Measurements from ENCODE around the gene MSANTD2.

MSANTD2 gene

DNA sequence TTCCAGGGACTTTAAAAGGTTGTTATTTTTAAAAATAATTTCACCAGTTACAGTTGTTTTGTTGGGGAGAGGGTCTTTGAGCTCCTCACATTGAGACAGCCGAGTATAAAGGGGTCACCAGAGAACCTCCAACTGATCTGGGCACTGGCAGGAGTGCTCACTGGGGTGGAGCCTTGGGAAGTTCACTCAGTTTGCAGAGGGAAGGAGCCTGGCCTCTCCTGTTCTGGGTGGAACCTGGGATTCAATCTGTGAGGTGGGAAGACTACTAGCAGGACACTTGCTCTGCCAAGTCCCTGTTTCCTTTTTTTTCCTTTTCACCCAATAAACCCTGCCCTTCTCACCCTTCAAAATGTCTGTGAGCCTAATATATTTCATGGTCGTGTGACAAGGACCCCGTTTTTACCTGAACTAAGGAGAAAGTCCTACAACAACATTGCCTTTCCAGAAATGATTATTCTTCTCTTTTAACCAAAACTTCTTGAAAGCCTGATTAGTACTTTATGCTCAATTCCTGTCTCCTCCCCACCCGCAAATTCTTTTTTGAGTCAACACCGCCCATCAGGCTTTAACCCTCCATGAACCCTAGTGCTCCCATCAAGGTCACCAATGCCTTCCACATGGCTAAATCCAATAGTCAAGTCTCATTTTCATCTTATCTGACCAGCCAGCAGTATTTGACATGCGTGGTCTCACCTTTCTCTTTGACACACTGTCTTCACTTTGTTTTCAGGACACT lies 22.0 kb upstream of the MSANTD2 start:
- no peak for DNase-seq (ENCODE audit: low spot score)

DNA sequence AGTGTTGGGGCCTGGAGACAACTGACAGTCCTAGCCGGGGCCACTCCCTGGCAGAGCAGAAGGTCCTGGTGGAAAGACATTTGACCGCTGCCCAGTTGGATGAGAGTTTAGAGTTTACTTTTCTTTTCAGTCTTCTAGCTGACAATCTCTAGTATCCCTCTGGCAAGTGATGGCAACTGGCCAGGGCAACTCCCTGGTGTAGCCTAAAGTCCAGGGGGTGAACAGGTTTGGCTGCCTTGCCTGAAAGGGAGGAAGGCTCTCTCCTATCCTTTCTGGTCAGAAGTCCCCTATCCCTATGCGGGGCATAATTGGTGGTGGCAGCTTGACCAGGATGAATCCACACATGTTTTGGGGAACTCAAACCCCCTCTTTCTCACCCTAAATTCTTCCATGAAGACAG lies 16.8 kb upstream of the MSANTD2 start:
- DNase-seq (ENCODE audit: low spot score) = no peak

GRCh38 chr11:124814739-124815138 lies 14.5 kb upstream of the MSANTD2 start:
- no peak for DNase-seq (ENCODE audit: low spot score)

GRCh38 chr11:124812876-124813275 lies 12.7 kb upstream of the MSANTD2 start:
- no peak for DNase-seq (ENCODE audit: low spot score)

GRCh38 chr11:124811399-124812125 lies 11.4 kb upstream of the MSANTD2 start:
- DNase-seq (ENCODE audit: low spot score) = no peak

- DNase-seq (ENCODE audit: low spot score) = no peak
These were observed 7.6 kb upstream of the MSANTD2 start for GRCh38 chr11:124807660-124808270.

- no peak for DNase-seq (ENCODE audit: low spot score)
These were observed 7.0 kb upstream of the MSANTD2 start for GRCh38 chr11:124807201-124807600.

GRCh38 chr11:124804884-124805283 lies 4.7 kb upstream of the MSANTD2 start:
- no peak for DNase-seq (ENCODE audit: low spot score)

DNA sequence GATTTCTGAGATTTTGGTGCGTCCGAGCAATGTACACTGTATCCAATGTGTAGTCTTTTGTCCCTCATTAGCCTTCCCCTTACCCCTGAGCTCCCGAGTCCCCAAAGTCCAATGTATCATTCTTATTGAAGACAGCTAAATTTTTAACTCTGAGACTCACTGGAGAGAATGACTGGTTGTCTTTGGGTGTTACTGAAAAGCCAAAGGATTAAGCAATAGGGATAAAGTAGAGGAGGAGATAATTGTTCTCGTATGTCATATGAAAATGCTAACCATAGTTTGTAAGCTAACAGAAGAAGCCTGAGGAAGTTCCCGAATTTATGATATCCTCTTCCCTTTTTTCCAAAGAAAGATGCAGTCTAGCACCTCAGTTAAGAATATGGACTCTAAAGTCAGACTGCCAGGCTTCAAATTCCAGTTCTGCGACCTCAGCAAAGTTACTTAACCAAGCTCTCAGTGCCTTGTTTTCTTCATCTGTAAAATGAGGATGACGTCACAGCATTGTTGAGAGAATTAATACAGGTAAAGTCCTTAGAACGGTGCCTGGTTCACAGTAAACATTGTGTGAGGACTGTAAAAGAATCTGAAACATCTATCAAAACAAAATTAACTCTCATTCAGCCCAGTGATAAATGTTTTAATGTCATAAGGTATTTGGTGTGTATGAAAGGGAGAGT lies 1.6 kb upstream of the MSANTD2 start:
- no peak for DNase-seq (ENCODE audit: low spot score)

DNA sequence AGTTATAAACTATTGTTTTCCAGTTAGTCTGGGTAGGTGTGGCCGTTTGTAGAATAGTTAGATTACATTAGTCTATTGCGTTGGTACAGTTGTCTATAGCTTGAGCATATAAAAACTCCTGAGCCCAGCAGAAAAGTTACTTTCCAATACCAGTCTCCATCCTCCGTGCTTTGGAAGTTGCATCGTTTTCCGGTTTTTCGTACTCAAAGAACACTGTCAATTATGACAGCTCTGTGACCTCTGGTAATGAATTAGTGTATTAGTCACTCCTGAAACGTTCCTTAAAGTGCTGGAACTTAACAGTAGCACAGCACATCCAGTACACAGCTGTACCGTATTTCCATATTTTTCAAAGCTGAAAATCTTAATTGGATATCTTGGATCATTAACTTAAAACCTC lies 808 bp upstream of the MSANTD2 start:
- DNase-seq (ENCODE audit: low spot score) = peak; percentile 70

- DNase-seq (ENCODE audit: low spot score) = peak; percentile 34
These were observed 619 bp downstream of the MSANTD2 start for GRCh38 chr11:124799348-124800225.

- DNase-seq (ENCODE audit: low spot score) = peak; percentile 60
These were observed 1.2 kb downstream of the MSANTD2 start for GRCh38 chr11:124798991-124799347.

DNA sequence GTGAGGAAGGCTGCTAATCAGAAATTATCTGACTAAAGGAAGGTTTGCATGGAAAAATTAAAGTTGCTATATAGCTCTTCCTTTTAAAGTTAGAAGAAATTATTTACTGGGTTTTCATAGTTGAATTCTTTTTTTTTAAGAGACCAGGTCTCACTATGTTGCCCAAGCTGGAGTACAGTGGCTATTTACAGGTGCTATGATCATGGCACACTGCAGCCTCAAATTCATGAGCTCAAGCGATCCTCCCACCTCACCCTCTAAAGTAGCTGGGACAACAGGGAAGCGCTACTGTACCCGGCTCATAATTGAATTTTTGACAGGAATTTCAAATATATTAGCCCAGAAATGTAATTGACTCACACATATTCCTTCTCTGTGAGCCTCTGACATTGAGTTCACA lies 3.9 kb downstream of the MSANTD2 start:
- no peak for DNase-seq (ENCODE audit: low spot score)

DNA sequence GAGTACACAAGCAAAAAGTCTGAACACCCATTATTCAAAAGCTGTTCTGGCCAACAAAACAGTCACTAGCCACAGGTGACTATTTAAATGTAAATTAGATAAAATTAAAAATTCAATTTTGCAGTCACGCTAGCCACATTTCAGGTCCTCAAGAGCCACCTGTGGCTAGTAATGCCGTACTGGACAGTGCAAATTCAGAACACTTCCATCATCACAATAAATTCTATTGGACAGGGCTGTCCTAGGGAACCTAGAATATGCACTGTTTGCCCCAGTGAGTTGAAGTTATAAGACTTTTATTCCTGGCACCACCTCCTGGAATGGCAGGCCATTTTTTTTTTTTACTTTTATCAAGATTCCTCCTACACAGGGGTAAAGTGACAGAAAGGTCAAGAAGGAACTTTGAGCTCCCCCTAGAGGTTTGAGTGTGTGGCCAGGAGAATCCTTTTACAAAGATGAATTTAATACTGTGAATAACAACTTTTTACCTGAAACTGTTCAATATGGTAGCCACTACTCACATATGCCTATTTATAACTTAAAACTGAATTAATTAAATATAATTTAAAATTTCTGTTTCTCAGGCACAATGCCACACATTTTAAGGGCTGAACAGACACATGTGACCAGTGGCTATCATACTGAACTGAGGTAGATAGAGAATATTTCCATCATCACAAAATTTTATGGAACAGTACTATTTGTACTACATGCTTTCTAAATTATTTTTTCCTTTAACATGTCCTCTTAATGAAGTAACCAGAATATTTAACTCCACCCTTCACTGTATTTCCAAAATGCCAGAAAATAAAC lies 6.5 kb downstream of the MSANTD2 start:
- DNase-seq (ENCODE audit: low spot score) = peak; percentile 58

GRCh38 chr11:124791626-124792341 lies 8.4 kb downstream of the MSANTD2 start:
- no peak for DNase-seq (ENCODE audit: low spot score)

GRCh38 chr11:124788521-124788920 lies 11.7 kb downstream of the MSANTD2 start:
- DNase-seq (ENCODE audit: low spot score) = no peak

DNA sequence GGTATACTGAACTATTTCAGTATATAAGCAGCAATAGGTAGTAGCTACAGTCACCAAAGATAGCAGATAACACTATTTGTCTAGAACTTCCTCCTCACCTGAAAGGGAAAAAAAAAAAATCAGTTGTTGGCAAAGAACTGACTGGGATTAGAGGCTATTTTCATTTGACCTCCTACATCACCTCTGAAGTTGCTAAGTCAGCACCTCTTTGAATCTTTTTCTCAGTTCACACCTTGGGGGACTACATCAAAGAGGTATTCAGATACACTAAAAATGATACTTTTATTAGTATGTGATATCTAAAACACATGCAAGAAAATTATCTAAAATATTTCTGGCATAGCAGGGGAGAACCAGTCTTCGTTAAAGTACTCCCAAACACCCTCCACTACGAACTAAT lies 16.2 kb downstream of the MSANTD2 start:
- DNase-seq (ENCODE audit: low spot score) = no peak

- no peak for DNase-seq (ENCODE audit: low spot score)
These were observed 17.2 kb downstream of the MSANTD2 start for GRCh38 chr11:124783002-124783401.

- no peak for DNase-seq (ENCODE audit: low spot score)
These were observed 20.6 kb downstream of the MSANTD2 start for GRCh38 chr11:124779568-124779967.

DNA sequence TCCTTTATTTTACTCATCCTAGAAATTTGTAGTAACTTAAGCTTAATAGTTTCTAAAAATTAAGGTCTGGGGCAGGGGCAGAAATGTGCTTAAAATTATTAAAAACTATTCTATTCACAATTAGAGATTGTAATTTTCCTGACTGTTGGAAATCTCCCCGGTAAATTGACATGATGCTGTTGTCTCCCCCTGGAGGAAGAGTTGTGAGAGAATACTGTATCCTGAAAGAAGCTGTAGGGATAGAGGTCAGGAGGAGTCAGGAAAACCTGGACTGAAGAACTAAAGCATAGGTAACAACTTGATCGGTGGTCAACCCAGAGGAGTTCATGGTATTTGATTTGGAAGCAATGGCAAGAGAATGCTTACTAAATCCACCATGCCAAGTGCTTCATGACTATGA lies 21.9 kb downstream of the MSANTD2 start:
- DNase-seq (ENCODE audit: low spot score) = no peak

All from kidney capillary endothelial cell (primary cell).